ENCODE data around the gene SDHA. TPM values are rescaled to one million over a fixed set of nuclear protein-coding genes. Genes with fewer than 3 reads are reported as not detected.

The SDHA gene
- total and polyA plus RNA-seq, 9 of the 15 experiments (the other 6 are each of a cell fraction or from before 2014, with no cell fraction given): 82.9 to 191 (median 130) TPM

GRCh38 chr5:206927-207536 is 11.1 kb upstream of the SDHA start (continued):
- TF ChIP-seq PKNOX1 (IDR thresholded peaks at IDR 0.05): peak; percentile 72; the same call in 1 of the 2 replicates
- no peak for TF ChIP-seq ZNF57 (CRISPR knock-in tag; IDR thresholded peaks at IDR 0.05)
- no peak for TF ChIP-seq SRSF3 (IDR thresholded peaks at IDR 0.05; ENCODE audit: insufficient read depth, low read length)
- peak; percentile 33; the same call in 1 of the 2 replicates for TF ChIP-seq MAFF (IDR thresholded peaks at IDR 0.05; ENCODE audit: low read length)
- TF ChIP-seq RUNX1 (IDR thresholded peaks at IDR 0.05; ENCODE audit: low read depth): no peak
- no peak for TF ChIP-seq ZNF408 (CRISPR knock-in tag; IDR thresholded peaks at IDR 0.05; ENCODE audit: low read depth)
- no peak for TF ChIP-seq SUPT5H (IDR thresholded peaks at IDR 0.05)
- TF ChIP-seq CREB3 (tag; conservative IDR thresholded peaks at IDR 0.05; ENCODE audit: low read depth): no peak
- TF ChIP-seq ASH1L (IDR thresholded peaks at IDR 0.05; ENCODE audit: borderline replicate concordance, low read depth, partially characterized antibody): no peak
- no peak for TF ChIP-seq E2F4 (CRISPR knock-in tag; IDR thresholded peaks at IDR 0.05; ENCODE audit: low read depth)
- no peak for TF ChIP-seq ZFP30 (CRISPR knock-in tag; IDR thresholded peaks at IDR 0.05; ENCODE audit: borderline replicate concordance)
- TF ChIP-seq PBX2 (CRISPR knock-in tag; IDR thresholded peaks at IDR 0.05; ENCODE audit: low read depth): no peak
- peak; percentile 39; the same call in 1 of the 2 replicates for TF ChIP-seq PBX2 (tag; conservative IDR thresholded peaks at IDR 0.05; ENCODE audit: low read depth)
- no peak for TF ChIP-seq MAZ (CRISPR knock-in tag; conservative IDR thresholded peaks at IDR 0.05 in 1 of 2, IDR thresholded peaks at IDR 0.05 in 1 of 2)
- TF ChIP-seq CREB1 (IDR thresholded peaks at IDR 0.05): peak; percentile 83
- TF ChIP-seq CREB1 (CRISPR knock-in tag; IDR thresholded peaks at IDR 0.05): peak; percentile 4; the same call in 1 of the 2 replicates
- TF ChIP-seq FOXK2 (conservative IDR thresholded peaks at IDR 0.05 in 1 of 2, IDR thresholded peaks at IDR 0.05 in 1 of 2; ENCODE audit: low read depth in 2 of 2): 0 out of 4 replicates have a peak, but pooled peaks of 1 of the 2 experiments have one; percentile 39
- TF ChIP-seq POLR2AphosphoS2 (IDR thresholded peaks at IDR 0.05; ENCODE audit: low read length): no peak
- TF ChIP-seq JUND (IDR thresholded peaks at IDR 0.05; ENCODE audit: borderline replicate concordance, low read depth, low read length): peak; percentile 49; the same call in 1 of the 2 replicates
- TF ChIP-seq JUND (tag; IDR thresholded peaks at IDR 0.05; ENCODE audit: borderline replicate concordance, low read depth, low read length): peak; percentile 45; the same call in 1 of the 3 replicates
- TF ChIP-seq ZNF124 (CRISPR knock-in tag; IDR thresholded peaks at IDR 0.05): no peak

Measured in K562 (cell line).